Stimulated activated effector memory CD8-positive, alpha-beta T cell treated with anti-CD3 and anti-CD28 coated beads, Interleukin-12 subunit alpha, Interleukin-12 subunit beta, amount 100 ng/mL, for 72 hours (primary cell): ENCODE measurements around the gene MAP1A.

Experiments used
- ATAC-seq: fragments of 150-1000 bp; cut with Tn5 transposase; 2 replicates; pipeline ENCODE4 v1.10.0; 2021
- DNase-seq, 2 donors: peaks; one replicate each; pipeline ENCODE4 v3.0.0; 2021 to 2022; ENCODE audit warnings: low spot score in 2 of 2
- H3K27ac Mint-ChIP-seq: one replicate; pipeline ENCODE4 v1.8.0; 2022; ENCODE audit warnings: mild to moderate bottlenecking, mixed read lengths
- H3K36me3 Mint-ChIP-seq: one replicate; pipeline ENCODE4 v1.8.0; 2022; ENCODE audit warnings: mild to moderate bottlenecking, mixed read lengths
- H3K4me1 Mint-ChIP-seq: one replicate; pipeline ENCODE4 v1.8.0; 2022; ENCODE audit warnings: mixed read lengths
- H3K4me3 Mint-ChIP-seq: one replicate; pipeline ENCODE4 v1.8.0; 2022; ENCODE audit warnings: mild to moderate bottlenecking, mixed read lengths
- H3K9me3 Mint-ChIP-seq: one replicate; pipeline ENCODE4 v1.8.0; 2022; ENCODE audit warnings: mixed read lengths

MAP1A gene

DNA sequence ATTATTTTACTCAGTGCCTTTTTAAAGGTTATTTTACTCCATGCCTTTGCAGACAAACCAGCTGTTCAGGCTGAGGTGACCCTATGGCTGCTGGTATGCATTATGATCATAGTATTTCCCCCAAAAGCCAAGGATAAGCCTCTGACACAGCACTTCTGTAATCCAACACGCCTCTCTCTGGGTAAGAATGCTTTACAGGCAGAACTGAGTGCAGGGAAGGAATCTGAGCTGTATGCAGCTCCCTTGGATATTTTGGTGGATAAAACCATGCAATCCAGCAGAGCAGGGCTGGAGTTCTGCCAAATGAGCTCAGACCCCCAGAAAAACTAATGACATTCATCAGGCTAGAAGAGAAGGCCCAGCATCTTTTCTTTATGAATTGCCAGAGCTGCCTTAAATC is 11.7 kb upstream of the MAP1A start:
- H3K4me3 Mint-ChIP-seq: no peak overlapping the region
- no peak overlapping the region for H3K27ac Mint-ChIP-seq
- H3K4me1 Mint-ChIP-seq: peaks cover 11% of the 10 kb centered on the region
- H3K9me3 Mint-ChIP-seq: no peaks in the 10 kb centered on the region
- no peak for DNase-seq
- peaks cover 4% of the 10 kb centered on the region for H3K36me3 Mint-ChIP-seq
- no peak for ATAC-seq

DNA sequence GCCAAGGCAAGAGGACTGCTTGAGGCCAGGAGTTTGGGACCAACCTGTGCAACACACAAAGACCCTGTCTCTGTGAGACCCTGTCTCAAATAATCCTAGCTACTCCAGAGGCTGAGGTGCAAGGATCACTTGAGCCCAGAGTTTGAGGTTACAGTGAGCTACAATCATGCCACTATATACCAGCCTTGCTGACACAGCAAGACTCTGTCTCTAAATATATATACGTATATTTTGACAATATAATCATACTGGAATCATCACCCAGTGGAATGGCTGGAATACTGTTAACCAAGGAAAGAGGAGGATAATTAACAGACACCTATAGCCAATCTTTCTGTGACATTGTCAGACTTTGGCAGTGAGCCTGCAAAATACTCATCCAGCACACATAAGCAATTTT is 9.0 kb upstream of the MAP1A start:
- Mint-ChIP-seq H3K9me3 (no peaks in the 10 kb centered on the region), H3K4me1 (peaks cover 24% of the 10 kb centered on the region), H3K27ac (no peak overlapping the region), H3K36me3 (peaks cover 20% of the 10 kb centered on the region), H3K4me3 (no peak overlapping the region)
- no peak for ATAC-seq
- DNase-seq: no peak

DNA sequence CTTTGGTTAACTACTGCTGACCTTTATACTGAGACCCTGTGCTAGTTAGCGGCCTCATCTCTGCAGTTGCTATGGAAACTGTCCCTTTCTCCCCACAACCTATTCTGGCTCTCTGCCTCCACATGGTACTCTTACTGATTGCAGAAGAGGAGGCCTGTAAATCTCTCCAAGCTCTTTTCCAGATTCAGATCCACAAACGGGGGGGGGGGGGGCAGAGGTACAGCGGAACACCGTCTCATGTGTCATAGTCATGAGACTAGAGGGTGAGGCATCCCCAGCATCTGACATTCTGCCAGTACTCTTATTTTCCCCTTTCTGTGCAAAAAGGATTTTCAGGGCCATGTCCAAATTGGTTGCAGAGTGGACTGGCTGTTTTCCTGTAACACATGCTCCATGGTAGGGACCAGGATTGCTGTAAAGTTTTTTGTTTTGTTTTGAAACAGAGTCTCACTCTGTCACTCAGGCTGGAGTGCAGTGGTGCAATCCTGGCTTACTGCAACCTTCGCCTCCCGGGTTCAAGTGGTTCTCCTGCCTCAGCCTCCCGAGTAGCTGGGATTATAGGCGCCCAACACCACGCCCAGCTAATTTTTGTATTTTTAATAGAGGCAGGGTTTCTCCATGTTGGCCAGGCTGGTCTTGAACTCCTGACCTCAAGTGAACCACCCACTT is 8.3 kb upstream of the MAP1A start:
- Mint-ChIP-seq H3K4me3 (peak overlapping the region; percentile 90), H3K9me3 (no peaks in the 10 kb centered on the region), H3K4me1 (peaks cover 31% of the 10 kb centered on the region), H3K27ac (no peak overlapping the region), H3K36me3 (peaks cover 20% of the 10 kb centered on the region)
- no peak for ATAC-seq
- no peak for DNase-seq

DNA sequence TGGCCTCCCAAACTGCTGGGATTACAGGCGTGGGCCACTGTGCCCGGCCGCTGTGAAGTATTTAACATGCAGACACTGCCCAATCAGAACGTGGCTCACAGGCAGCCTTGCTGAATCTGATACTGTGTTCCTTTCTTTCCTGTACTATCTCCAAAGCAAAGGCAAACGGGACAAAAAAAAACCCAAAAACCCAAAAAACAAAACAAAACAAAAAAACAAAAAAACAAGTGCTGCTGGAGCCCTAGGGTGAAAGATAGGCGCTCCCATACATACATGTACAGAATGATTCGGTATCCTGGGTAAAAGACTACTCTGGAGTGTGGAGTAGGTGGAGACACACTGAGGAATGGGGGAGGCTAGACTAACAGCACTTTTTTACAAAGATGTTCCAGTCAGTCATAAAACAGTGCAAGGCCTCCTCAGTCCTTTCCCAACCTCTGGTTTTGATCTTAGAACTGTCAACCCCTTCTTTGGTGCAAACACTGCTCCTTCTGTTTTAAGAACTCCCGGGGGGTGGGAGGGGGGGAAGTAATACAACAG is 7.7 kb upstream of the MAP1A start:
- H3K36me3 Mint-ChIP-seq: peaks cover 20% of the 10 kb centered on the region
- peak overlapping the region; percentile 95 for H3K27ac Mint-ChIP-seq
- peak overlapping the region; percentile 90 for H3K4me3 Mint-ChIP-seq
- ATAC-seq (no peak), DNase-seq (no peak)
- H3K9me3 Mint-ChIP-seq: no peaks in the 10 kb centered on the region
- peaks cover 37% of the 10 kb centered on the region for H3K4me1 Mint-ChIP-seq

DNA sequence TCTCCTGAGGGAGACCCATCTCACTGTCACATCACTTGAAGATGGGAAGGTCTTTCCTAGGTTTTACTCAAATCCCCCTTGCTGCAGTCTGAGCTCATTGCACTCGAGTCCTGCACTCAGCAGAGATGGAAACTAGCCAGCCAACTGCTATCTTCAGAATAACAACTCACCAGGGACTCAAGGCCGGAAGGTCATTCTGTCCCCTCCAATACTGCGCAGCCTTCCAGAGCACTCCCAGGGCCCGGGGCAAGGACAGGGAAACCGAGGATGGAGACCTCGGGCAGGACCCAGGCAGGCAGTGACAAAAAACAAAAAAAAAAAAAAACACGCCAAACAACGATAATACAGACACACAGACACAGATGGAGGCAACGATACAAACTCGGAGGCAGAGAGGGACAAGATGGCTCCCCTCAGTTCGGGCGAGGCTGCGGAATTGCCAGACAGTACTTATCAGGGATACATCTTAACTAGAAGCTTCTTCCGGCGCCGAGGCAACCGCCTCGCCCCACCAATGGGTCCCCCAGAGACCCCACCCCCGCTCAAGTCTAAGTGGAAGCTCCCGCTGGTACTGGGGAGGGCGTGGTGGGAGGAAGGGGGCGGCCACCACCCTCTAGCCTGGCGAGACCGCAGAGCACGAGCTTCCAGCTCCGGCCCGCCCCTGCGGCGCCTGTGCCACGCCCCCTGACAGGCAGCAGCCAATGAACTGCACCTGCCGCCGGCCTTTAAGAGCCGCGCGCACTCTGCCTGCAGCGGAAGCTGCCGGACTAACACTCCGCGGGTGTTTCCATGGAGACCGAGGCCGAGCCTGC is 7.0 kb upstream of the MAP1A start:
- peak; percentile 96 for ATAC-seq
- peaks cover 37% of the 10 kb centered on the region for H3K4me1 Mint-ChIP-seq

DNA sequence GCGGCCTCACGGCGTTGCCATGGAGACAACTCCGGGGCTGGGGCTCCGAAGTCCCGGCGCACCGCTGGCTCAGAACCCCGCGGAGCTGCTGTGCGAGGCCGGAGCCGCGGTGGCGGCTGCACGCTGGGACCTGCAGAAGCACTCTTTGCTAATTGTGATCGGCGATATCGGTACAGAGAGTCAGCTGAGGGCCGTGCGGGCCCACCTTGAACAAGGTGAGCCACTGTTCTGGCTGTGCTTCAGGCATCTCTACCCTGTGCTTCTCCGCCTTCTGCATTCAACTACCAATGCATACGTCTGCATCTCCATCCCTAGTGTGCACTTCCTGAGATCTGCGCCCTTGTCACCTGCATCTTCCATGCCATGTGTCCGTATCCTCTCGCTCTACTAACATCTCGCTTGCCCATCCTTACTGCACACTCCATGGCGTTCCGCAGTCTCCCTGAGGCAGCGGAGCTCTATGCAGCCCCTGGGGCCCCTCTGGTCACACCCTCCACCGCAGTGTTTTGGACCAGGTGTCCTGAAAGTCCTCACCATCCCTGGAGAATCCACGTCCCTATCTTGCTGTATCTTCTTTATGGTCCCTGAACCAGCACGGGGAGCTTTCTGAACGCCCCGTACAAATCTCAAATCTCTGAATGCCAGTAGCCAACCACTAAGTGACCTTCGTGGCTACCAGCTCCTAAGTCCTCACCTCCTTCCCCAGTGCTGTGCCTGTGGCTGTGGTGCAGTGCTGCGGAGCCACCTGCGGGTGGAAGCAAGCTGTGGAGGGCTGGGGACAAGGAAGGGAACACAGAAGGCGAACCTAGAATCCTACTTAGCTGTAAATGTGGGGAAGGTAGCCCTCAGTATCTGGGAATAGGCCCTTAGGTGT is 6.2 kb upstream of the MAP1A start:
- peak overlapping the region; percentile 95 for H3K27ac Mint-ChIP-seq
- H3K36me3 Mint-ChIP-seq: peaks cover 20% of the 10 kb centered on the region
- DNase-seq (peak in 1 of 2 donors; percentile 58), ATAC-seq (no peak)
- H3K9me3 Mint-ChIP-seq: no peaks in the 10 kb centered on the region
- H3K4me3 Mint-ChIP-seq: peak overlapping the region; percentile 90
- peaks cover 37% of the 10 kb centered on the region for H3K4me1 Mint-ChIP-seq

More for the DNA sequence above, 7.0 kb upstream of the MAP1A start:
- Mint-ChIP-seq H3K4me3 (peak overlapping the region; percentile 90), H3K9me3 (no peaks in the 10 kb centered on the region), H3K27ac (peak overlapping the region; percentile 95), H3K36me3 (peaks cover 20% of the 10 kb centered on the region)
- DNase-seq: peak; percentile 88 to 96

DNA sequence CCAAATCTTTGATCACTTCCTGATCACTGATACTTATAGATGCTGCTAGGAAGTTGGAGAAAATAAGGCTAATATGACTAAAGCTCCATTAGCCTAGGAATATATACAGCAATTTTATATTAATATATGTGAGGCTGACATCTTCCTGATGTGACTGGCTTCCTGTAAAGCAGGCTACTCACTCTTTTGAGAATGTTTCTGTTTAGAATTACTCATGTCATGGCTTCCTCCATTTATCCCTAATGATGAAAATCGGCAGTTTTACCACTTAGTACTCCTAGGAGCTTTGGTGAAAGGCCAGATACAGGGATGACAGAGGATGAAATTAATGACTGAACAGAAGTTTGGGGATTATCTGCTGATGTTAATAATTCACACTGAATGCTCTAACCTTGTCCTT is 3.9 kb upstream of the MAP1A start:
- peak overlapping the region; percentile 58 for H3K27ac Mint-ChIP-seq
- peaks cover 20% of the 10 kb centered on the region for H3K36me3 Mint-ChIP-seq
- no peak for ATAC-seq
- H3K9me3 Mint-ChIP-seq: no peaks in the 10 kb centered on the region
- peak overlapping the region; percentile 13 for H3K4me3 Mint-ChIP-seq
- no peak for DNase-seq
- H3K4me1 Mint-ChIP-seq: peaks cover 48% of the 10 kb centered on the region

DNA sequence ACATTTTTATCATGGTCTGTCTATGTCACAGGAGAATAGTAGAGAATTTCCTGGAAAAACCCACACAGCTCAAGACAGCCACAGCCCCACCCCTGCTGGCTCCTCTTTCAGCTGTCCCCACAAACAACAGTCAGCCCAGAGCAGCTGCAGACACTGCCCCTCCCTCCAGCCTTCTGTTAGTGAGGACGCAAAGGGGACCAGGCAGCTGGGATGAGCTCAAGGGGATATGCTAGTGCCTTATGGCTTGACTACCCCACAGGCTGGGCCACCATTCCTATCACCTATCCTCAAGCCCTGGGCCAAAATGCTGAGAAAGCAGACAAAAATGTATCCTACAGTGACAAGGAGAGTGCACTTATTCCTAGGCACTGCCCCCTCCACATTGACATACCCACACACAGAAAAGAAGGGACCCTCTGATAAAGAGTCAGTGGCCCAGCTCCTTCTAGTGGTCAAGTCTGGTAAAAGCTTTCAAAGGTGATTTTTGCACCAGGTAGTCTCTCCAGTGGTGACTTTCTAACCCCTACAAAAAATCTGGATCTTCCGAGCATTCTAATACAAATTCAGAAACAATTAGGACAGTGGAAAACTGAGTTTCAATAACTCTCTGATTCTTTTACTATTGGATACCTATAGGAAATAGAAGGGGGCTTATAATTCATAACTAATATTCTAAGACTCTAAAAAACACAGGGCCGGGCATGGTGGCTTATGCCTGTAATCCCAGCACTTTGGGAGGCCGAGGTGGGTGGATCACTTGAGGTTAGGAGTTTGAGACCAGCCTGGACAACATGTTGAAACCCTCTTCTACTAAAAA is 3.0 kb upstream of the MAP1A start:
- no peaks in the 10 kb centered on the region for H3K9me3 Mint-ChIP-seq
- H3K27ac Mint-ChIP-seq: peak overlapping the region; percentile 58
- peaks cover 48% of the 10 kb centered on the region for H3K4me1 Mint-ChIP-seq
- ATAC-seq (no peak), DNase-seq (no peak)
- peak overlapping the region; percentile 13 for H3K4me3 Mint-ChIP-seq
- H3K36me3 Mint-ChIP-seq: peaks cover 20% of the 10 kb centered on the region

DNA sequence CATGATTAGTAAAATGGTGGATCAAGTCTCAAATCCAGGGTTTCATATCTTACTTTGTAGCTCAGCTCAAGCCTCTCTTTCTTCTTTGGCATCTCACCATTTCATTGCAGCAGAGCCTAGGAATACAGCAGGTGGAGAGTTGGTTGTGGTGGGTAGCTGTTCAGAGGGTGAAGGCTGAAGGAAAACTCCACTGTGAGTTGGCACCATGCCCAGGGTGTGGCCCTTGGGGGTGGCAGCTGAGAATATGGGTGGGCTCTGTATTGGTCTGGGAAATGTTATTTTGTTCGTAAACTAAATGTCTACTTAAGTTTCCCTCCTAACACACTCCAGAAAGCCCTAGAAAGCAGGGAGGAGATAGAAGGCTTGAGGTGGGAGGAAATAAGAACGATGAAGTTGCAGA is 1.7 kb upstream of the MAP1A start:
- no peak for DNase-seq
- H3K4me1 Mint-ChIP-seq: peaks cover 36% of the 10 kb centered on the region
- ATAC-seq: no peak
- H3K36me3 Mint-ChIP-seq: peaks cover 16% of the 10 kb centered on the region
- H3K27ac Mint-ChIP-seq: no peak overlapping the region
- no peaks in the 10 kb centered on the region for H3K9me3 Mint-ChIP-seq
- H3K4me3 Mint-ChIP-seq: no peak overlapping the region

DNA sequence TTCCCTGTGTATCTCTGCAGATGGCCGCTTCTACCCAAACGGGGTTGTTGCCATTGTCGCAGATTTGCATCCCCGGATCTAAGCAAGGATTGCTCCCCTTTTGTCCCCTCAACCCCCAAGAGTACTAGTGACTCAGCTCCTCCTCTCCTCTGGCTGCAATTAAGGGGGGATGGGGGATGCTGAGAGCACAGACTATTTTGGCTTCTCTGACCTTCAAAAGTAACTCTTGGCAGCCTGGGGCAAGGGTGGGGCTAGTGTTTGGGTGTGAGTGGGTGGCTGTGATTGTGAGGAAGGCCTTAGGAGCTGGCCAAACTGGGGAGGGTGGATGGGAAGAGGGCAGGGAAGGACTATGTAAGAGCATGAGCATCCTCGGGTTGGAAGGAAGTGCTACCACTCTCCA is 1.2 kb upstream of the MAP1A start:
- no peak overlapping the region for H3K27ac Mint-ChIP-seq
- no peak for DNase-seq
- H3K9me3 Mint-ChIP-seq: no peaks in the 10 kb centered on the region
- H3K4me3 Mint-ChIP-seq: no peak overlapping the region
- peaks cover 11% of the 10 kb centered on the region for H3K36me3 Mint-ChIP-seq
- peaks cover 34% of the 10 kb centered on the region for H3K4me1 Mint-ChIP-seq
- ATAC-seq: no peak

DNA sequence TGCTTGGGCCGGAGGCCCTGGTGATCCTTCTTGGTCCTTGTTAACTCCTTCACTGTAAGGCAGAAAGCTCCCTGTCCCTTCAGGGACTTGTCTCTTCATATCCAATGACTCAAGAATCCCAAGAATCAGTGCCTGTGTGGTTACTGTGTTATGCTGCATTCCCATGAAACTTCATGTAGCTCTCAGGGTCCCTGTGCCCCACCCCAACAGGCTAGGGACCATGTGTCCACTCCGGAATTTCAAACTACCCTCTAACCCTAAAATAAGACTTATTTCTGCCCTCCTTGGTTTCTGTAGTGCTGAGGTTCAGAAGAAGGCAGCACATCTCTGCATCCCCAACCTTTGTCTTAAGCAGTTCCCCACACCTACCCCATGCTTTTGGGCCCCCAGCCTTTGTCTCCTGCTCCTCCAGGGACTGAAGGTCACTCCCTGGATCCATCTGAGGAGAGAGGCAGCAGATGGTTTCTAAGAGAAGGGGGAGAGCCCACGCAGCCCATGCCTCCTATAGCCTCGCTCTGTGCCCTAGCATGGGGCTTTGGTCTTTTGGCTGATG is 531 bp upstream of the MAP1A start:
- Mint-ChIP-seq H3K9me3 (no peaks in the 10 kb centered on the region), H3K4me1 (peaks cover 27% of the 10 kb centered on the region), H3K4me3 (no peak overlapping the region), H3K36me3 (peaks cover 5% of the 10 kb centered on the region), H3K27ac (peak overlapping the region; percentile 82)
- DNase-seq (no peak), ATAC-seq (no peak)

DNA sequence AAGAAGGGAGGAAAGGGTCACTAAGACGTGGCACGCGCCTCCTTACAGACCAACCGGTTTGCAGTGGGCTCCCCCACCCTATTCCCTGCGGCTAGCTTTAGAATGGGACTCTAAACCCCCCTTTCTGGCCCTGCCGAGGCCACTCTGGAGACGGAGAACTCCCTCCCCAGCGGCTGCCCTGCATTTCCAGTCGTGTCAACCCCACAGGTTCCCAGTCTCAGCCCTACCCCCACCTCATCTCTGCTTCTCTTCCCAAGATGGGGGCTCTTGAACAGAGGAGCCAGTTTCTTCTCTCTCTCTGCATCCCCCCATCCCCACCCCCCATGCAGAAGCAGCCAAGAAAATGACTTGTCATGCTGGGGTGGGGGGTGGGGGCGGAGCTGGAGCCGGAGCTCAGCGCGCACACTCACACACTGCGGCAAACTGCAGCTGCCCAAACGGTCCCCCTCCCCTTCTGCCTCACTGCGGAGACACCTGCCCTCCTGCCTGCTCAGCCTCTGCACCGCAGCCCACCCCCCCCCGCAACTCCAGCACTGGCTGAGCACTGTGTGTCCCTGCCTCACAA is 871 bp downstream of the MAP1A start:
- Mint-ChIP-seq H3K9me3 (no peaks in the 10 kb centered on the region), H3K36me3 (no peaks in the 10 kb centered on the region), H3K4me3 (peak overlapping the region; percentile 37), H3K4me1 (peaks cover 25% of the 10 kb centered on the region), H3K27ac (peak overlapping the region; percentile 82)
- ATAC-seq: no peak
- no peak for DNase-seq

DNA sequence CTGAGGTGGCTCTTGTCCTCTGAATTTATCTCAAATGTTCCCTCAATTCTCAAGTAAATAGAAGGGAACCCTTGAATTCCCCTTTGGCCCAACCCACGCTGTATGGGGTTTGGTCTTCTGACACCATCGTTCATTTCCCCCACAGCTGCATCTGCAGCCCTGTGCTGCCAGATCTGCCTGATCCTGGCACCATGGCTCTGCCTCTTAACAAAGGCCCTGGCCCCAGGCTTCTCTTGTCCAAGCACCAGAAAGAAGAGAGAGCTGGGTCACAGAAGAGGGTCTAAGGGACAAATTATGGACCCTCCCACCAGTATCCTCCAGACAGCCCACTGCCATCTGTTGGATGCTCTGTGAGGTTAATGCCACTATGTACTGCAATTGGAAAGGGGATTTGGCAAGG is 1.8 kb downstream of the MAP1A start:
- ATAC-seq (no peak), DNase-seq (no peak)
- Mint-ChIP-seq H3K9me3 (no peaks in the 10 kb centered on the region), H3K36me3 (no peaks in the 10 kb centered on the region), H3K4me3 (no peak overlapping the region), H3K27ac (no peak overlapping the region), H3K4me1 (peaks cover 16% of the 10 kb centered on the region)

DNA sequence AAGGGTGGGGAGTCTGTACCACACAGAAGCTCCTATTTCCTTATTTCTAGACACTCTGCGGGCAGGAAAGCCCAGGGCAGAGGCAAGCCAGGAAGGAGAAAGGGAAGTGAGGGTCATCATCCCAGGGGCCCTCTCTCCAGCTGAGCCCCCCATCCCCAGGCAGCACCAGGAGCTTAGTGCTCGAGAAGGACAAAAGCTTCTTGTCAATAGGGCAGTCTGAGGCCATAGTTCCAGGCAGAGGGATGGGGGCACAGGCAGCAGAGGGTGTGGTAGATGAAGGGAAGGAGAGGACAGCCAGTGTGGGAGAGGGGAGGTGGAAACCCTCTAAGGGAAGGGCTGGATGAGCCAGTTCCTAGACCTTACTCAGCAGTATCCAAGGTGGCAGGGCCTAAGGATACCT is 2.7 kb downstream of the MAP1A start:
- H3K36me3 Mint-ChIP-seq: no peaks in the 10 kb centered on the region
- ATAC-seq (no peak), DNase-seq (no peak)
- H3K4me3 Mint-ChIP-seq: no peak overlapping the region
- peaks cover 14% of the 10 kb centered on the region for H3K4me1 Mint-ChIP-seq
- H3K27ac Mint-ChIP-seq: no peak overlapping the region
- H3K9me3 Mint-ChIP-seq: no peaks in the 10 kb centered on the region
